ENCODE measurements around the gene RAB42. TPM values are rescaled to one million over a fixed set of nuclear protein-coding genes. Genes with fewer than 3 reads are reported as not detected.
"Not testable (repeated sequence)": the region's sequence is repeated elsewhere in the genome, so short reads cannot be mapped to it uniquely, and the experiment has no call there.

The RAB42 gene
- total RNA-seq, 3 donors from 2014 or later, result 3.5 to 5.9 (median 3.8) TPM

DNA sequence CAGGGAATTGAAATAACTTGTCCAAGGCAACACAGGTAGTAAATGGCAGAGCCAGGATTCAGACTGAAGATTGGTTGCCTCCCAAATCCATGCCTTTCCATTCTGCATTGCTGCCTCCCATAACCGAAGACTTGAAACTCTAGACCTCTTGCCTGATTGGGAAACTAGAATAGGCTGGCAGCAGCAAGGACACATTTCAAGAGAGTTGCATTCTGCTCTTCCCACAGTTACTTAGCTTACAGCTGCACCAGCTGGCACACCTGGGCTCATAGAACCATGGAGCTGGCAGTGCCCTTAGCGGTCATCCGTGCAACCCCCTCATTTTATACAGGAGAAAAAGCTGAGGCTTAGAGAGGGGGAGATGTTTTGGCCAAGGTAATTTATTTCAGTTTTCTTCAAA, 31.2 kb upstream of the RAB42 start:
- no peaks in the 10 kb centered on the region for H3K9me3 ChIP-seq
- DNase-seq, result no peak
- peaks cover 19% of the 10 kb centered on the region for H3K36me3 ChIP-seq (ENCODE audit: low read depth)
- intact Hi-C loops (cut with DNase I, micrococcal nuclease), result no loop called here
- TF ChIP-seq, protein P1, sequence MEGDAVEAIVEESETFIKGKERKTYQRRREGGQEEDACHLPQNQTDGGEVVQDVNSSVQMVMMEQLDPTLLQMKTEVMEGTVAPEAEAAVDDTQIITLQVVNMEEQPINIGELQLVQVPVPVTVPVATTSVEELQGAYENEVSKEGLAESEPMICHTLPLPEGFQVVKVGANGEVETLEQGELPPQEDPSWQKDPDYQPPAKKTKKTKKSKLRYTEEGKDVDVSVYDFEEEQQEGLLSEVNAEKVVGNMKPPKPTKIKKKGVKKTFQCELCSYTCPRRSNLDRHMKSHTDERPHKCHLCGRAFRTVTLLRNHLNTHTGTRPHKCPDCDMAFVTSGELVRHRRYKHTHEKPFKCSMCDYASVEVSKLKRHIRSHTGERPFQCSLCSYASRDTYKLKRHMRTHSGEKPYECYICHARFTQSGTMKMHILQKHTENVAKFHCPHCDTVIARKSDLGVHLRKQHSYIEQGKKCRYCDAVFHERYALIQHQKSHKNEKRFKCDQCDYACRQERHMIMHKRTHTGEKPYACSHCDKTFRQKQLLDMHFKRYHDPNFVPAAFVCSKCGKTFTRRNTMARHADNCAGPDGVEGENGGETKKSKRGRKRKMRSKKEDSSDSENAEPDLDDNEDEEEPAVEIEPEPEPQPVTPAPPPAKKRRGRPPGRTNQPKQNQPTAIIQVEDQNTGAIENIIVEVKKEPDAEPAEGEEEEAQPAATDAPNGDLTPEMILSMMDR (IDR thresholded peaks at IDR 0.05), result no peak
- no peaks in the 10 kb centered on the region for H3K4me1 ChIP-seq (ENCODE audit: low read depth)
- H3K4me3 ChIP-seq, result no peak overlapping the region
- no peak for ATAC-seq

DNA sequence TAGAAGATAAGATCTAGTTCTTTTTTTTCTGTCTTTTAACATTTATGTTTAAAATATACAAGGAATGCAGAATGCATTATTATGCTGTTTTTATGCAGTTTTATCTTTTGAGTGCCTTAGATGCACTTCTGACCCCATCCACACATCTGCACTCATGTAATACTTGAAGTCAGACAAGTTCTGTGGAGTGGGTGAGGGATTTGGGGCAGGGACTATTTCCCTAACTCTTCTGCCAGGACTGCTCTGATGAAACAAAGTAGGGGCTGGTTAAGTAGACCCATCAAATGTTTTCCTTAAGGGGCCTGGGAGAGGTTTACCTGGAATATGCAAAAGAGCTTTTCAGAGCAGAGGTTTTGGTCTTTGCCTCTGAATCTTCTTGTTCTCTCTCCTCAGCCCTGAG, 27.8 kb upstream of the RAB42 start:
- no peaks in the 10 kb centered on the region for H3K9me3 ChIP-seq
- no peak for ATAC-seq
- H3K4me3 ChIP-seq, result no peak overlapping the region
- no peaks in the 10 kb centered on the region for H3K4me1 ChIP-seq (ENCODE audit: low read depth)
- intact Hi-C loops (cut with DNase I, micrococcal nuclease), result no loop called here
- no peak for DNase-seq
- TF ChIP-seq, protein P1 (IDR thresholded peaks at IDR 0.05), result no peak
- H3K36me3 ChIP-seq (ENCODE audit: low read depth), result peaks cover 19% of the 10 kb centered on the region

DNA sequence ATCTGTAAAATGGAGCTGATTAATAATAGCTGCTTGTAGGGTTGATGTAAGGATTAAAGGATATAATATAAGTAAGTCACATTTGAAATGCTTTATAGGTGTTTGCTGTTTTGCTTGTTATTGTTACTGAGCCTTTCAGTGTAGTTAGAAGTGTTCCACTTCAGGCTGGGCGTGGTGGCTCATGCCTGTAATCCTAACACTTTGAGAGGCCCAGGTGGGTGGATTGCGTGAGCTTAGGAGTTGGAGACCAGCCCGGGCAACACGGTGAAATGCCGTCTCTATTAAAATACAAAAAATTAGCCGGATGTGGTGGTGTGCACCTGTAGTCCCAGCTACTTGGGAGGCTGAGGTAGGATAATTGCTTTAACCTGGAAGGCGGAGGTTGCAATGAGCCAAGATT, 27.0 kb upstream of the RAB42 start:
- no peaks in the 10 kb centered on the region for H3K9me3 ChIP-seq
- intact Hi-C loops (cut with DNase I, micrococcal nuclease), result no loop called here
- TF ChIP-seq, protein P1 (IDR thresholded peaks at IDR 0.05), result no peak
- no peak for ATAC-seq
- no peak for DNase-seq
- peaks cover 19% of the 10 kb centered on the region for H3K36me3 ChIP-seq (ENCODE audit: low read depth)
- no peak overlapping the region for H3K4me3 ChIP-seq
- H3K4me1 ChIP-seq (ENCODE audit: low read depth), result no peaks in the 10 kb centered on the region

DNA sequence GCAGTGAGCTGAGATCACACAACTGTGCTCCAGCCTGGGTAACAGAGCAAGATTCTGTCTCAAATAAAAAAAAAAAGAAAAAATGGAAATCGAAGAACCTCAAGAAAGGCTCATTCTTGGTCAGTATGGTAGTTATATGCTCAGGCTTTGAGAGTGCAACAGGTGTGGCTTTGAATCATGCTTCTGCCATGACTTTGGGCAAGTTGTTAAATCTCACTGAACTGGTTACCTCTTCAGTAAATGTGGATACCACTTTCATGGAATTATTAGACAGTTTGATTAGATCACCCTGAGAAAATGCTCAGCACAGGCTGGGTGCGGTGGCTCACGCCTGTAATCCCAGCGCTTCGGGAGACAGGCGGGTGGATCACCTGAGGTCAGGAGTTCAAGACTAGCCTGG, 26.3 kb upstream of the RAB42 start:
- ATAC-seq (no peak), DNase-seq (no peak)
- H3K4me1 ChIP-seq (ENCODE audit: low read depth), result no peaks in the 10 kb centered on the region
- intact Hi-C loops (cut with DNase I, micrococcal nuclease), result no loop called here
- TF ChIP-seq, protein P1 (IDR thresholded peaks at IDR 0.05), result no peak
- H3K36me3 ChIP-seq (ENCODE audit: low read depth), result peaks cover 17% of the 10 kb centered on the region
- H3K4me3 ChIP-seq, result no peak overlapping the region
- H3K9me3 ChIP-seq, result no peaks in the 10 kb centered on the region

DNA sequence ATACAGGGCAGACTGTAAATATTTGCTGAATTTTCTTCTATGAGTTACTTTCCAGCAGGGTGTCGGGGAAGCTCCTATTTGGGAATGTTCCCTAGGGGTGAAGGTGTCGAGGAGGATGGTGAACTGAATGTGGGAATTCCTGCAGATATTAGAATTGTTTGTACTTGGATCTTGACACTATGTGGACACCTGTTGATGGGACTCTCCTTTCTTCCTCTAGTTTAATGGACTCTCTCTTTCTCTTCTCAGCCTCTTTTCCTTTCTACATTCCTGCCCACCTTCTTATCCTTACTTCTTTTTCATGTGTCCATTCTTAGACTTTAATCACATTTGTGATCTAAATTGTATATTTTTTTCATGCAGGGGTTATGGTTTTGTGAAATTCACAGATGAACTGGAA, 25.1 kb upstream of the RAB42 start:
- Histone ChIP-seq H3K4me1 (ENCODE audit: low read depth) (no peaks in the 10 kb centered on the region), H3K4me3 (no peak overlapping the region), H3K9me3 (no peaks in the 10 kb centered on the region), H3K36me3 (ENCODE audit: low read depth) (peaks cover 9% of the 10 kb centered on the region)
- no peak for DNase-seq
- intact Hi-C loops (cut with DNase I, micrococcal nuclease), result no loop called here
- ATAC-seq, result no peak
- TF ChIP-seq, protein P1 (IDR thresholded peaks at IDR 0.05), result no peak

DNA sequence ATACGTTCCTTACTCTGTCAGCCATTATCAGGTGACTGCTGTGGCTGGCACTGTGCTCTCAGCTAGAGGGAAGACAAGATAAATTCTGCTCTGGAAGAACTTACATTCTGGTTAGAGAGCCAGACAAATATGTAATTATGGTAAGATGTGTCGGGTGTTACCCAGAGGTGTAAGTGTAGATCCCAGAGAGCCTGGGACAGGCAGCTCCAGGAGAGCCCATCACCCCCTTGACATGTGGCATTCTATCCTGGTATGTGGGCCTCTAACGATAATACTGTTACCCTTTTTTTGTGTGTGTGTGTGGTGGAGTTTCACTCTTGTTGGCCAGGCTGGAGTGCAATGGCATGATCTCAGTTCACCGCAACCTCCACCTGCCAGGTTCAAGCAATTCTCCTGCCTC, 20.2 kb upstream of the RAB42 start:
- TF ChIP-seq, protein P1 (IDR thresholded peaks at IDR 0.05), result no peak

DNA sequence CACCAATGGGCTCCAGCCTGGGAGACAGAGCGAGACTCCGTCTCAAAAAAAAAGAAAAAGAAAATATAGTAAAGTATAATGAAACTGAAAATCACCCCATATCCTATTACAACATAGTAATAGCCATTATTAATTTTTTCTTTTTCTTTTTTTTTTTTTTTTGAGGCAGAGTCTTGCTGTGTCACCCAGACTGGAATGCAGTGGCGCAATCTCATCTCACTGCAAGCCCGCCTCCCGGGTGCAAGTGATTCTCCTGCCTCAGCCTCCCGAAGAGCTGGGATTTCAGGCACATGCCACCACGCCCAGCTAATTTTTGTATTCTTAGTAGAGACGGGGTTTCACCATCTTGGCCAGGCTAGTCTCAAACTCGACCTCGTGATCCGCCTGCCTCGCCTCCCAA, 19.2 kb upstream of the RAB42 start:
- H3K4me3 ChIP-seq; H3K36me3 ChIP-seq (ENCODE audit: low read depth); H3K4me1 ChIP-seq (ENCODE audit: low read depth); intact Hi-C loops (cut with DNase I, micrococcal nuclease); H3K9me3 ChIP-seq; ATAC-seq; DNase-seq: not testable (repeated sequence)

More for the DNA sequence above, 20.2 kb upstream of the RAB42 start:
- no peak for DNase-seq
- H3K36me3 ChIP-seq (ENCODE audit: low read depth), result no peaks in the 10 kb centered on the region
- intact Hi-C loops (cut with DNase I, micrococcal nuclease), result no loop called here
- no peak for ATAC-seq
- no peaks in the 10 kb centered on the region for H3K9me3 ChIP-seq
- no peaks in the 10 kb centered on the region for H3K4me1 ChIP-seq (ENCODE audit: low read depth)
- no peak overlapping the region for H3K4me3 ChIP-seq

All from mucosa of descending colon (tissue), 3 donors.